GM21576 (cell line): ENCODE results near the gene PACRGL.
"Not testable (repeated sequence)": the region's sequence is repeated elsewhere in the genome, so short reads cannot be mapped to it uniquely, and the experiment has no call there.

Experiments
- ATAC-seq: cut with Tn5 transposase; IDR thresholded peaks from one replicate; pipeline ENCODE4 v1.9.1; 2021; ENCODE audit warnings: mild to moderate bottlenecking, moderate library complexity; ENCODE audit not compliant: unreplicated experiment

The PACRGL gene

GRCh38 chr4:20723019-20723418, 22.8 kb downstream of the PACRGL start:
- no peak for ATAC-seq

GRCh38 chr4:20723463-20723862, 23.2 kb downstream of the PACRGL start:
- ATAC-seq: no peak

- ATAC-seq: no peak
Measured at GRCh38 chr4:20724915-20725314, 24.7 kb downstream of the PACRGL start.

- ATAC-seq: no peak
Measured at GRCh38 chr4:20735931-20736330, 35.7 kb downstream of the PACRGL start.

- not testable (repeated sequence) for ATAC-seq
Measured at GRCh38 chr4:20746000-20746399, 45.7 kb downstream of the PACRGL start.

GRCh38 chr4:20752641-20753040, 52.4 kb downstream of the PACRGL start:
- no peak for ATAC-seq

GRCh38 chr4:20754036-20754435, 53.8 kb downstream of the PACRGL start:
- no peak for ATAC-seq

- ATAC-seq: no peak
Measured at GRCh38 chr4:20760053-20760452, 59.8 kb downstream of the PACRGL start.

GRCh38 chr4:20761382-20761781, 61.1 kb downstream of the PACRGL start:
- ATAC-seq: no peak

- ATAC-seq: no peak
Measured at GRCh38 chr4:20761826-20762225, 61.6 kb downstream of the PACRGL start.

GRCh38 chr4:20764366-20764992, 64.2 kb downstream of the PACRGL start:
- no peak for ATAC-seq

- ATAC-seq: peak; percentile 72
Measured at GRCh38 chr4:20773144-20773997, 73.1 kb downstream of the PACRGL start.

- ATAC-seq: no peak
Measured at GRCh38 chr4:20778896-20779295, 78.6 kb downstream of the PACRGL start.

GRCh38 chr4:20783134-20783533, 82.9 kb downstream of the PACRGL start:
- not testable (repeated sequence) for ATAC-seq

GRCh38 chr4:20787940-20788665, 87.8 kb downstream of the PACRGL start:
- ATAC-seq: no peak
